NT2/D1 (cell line): ENCODE data around the gene NSD1.

Experiments
- DNase-seq: peaks from one replicate; pipeline ENCODE4 v3.0.0-alpha.2; 2011; ENCODE audit warnings: low read depth, low spot score
- H3K27me3 ChIP-seq: 2 replicates; pipeline ENCODE4 v1.6.0; 2011; ENCODE audit warnings: mild to moderate bottlenecking; ENCODE audit not compliant: insufficient read length, insufficient read depth
- H3K36me3 ChIP-seq: 2 replicates; pipeline ENCODE4 v1.6.1; 2011; ENCODE audit warnings: mild to moderate bottlenecking, low read length, mixed read lengths; ENCODE audit not compliant: insufficient read depth, insufficient read length
- H3K4me1 ChIP-seq: 2 replicates; pipeline ENCODE4 v1.5.1; 2011; ENCODE audit not compliant: insufficient read depth, insufficient read length
- H3K4me3 ChIP-seq: 2 replicates; pipeline ENCODE4 v1.5.1; 2011; ENCODE audit warnings: low read depth; ENCODE audit not compliant: insufficient read length
- H3K9ac ChIP-seq: 2 replicates; pipeline ENCODE4 v1.6.0; 2011; ENCODE audit warnings: low read depth; ENCODE audit not compliant: insufficient read length
- H3K9me3 ChIP-seq: 2 replicates; pipeline ENCODE4 v1.5.1; 2011; ENCODE audit warnings: mild to moderate bottlenecking, low read length; ENCODE audit not compliant: insufficient read depth
- SUZ12 ChIP-seq: IDR thresholded peaks from 2 replicates; pipeline ENCODE4 v1.6.1; 2011; ENCODE audit not compliant: insufficient read length, insufficient read depth; ENCODE audit errors: extremely low read depth
- YY1 ChIP-seq: IDR thresholded peaks from 2 replicates; pipeline ENCODE4 v1.6.1; 2011; ENCODE audit not compliant: insufficient read length, insufficient read depth
- ZNF274 ChIP-seq: IDR thresholded peaks from 2 replicates; pipeline ENCODE4 v1.6.1; 2011; ENCODE audit warnings: mild to moderate bottlenecking, low read depth, low read length

Gene NSD1

DNA sequence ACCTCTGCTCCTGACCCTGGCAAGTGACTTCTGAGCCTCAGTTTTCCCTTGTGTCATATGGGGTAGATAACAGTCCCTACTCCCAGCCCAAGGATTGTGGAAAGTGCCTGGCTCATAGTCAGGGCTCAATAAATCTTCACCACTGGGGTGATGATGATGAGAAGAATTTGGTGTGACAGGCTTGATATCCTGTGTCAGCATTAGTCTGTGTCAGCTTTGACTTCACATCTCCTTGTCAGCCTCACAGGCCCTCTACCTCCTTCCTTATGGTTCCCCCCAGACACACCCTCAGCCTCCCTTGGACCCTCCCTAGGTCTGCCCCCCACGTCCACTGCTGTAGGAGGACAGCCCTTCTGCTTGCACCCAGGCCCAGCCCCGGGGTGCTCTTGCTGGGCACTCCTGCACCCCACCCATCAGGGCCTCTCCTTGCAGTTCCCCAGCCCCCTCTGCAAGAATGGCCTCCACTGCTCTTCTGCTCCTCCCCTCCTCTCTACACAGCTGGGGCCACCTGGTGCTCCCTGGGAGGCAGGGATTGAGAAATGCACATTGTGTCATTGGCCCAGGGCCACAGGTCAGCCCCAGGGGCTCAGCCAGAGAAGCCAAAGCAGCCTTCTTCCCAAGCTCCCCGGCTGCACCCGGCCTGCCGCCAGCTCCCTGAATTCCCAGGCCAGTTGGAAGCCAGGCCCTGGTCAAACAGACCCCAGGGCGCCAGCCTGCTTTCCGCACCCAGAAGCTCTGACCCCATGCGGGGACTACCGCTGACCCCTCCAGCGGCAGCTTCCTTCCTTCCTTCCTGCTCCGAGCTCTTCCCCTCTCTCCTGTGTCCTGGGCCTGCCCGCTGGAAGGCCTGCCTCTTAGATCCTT lies 39.1 kb upstream of the NSD1 start:
- no peak for DNase-seq
- H3K4me3 ChIP-seq: no peak overlapping the region
- H3K9me3 ChIP-seq: no peaks in the 10 kb centered on the region
- peaks cover 21% of the 10 kb centered on the region for H3K4me1 ChIP-seq
- TF ChIP-seq SUZ12 (no peak), ZNF274 (no peak), YY1 (no peak)
- H3K9ac ChIP-seq: peak overlapping the region; percentile 32
- H3K27me3 ChIP-seq: no peaks in the 10 kb centered on the region
- H3K36me3 ChIP-seq: peaks cover 71% of the 10 kb centered on the region

DNA sequence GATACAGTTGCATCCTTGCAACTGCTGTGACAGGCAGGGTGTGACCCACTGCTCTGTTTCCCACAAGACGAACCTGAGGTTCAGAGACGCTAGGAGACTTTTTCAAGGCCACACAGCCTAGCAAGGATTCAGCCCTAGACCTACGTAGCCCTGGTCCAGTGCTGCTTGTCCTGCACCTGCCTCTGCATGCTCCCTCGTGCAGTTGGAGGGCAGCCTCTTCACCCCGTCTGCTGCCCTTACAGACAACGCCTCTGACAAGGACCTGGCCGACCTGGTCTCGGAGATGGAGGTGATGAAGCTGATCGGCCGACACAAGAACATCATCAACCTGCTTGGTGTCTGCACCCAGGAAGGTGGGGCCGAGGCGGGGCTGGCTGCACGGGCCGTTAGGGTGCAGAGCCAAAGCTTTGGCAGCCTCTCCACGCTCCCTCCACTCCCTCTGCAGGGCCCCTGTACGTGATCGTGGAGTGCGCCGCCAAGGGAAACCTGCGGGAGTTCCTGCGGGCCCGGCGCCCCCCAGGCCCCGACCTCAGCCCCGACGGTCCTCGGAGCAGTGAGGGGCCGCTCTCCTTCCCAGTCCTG lies 38.4 kb upstream of the NSD1 start:
- peaks cover 65% of the 10 kb centered on the region for H3K36me3 ChIP-seq
- H3K9me3 ChIP-seq: no peaks in the 10 kb centered on the region
- no peak overlapping the region for H3K4me3 ChIP-seq
- peaks cover 17% of the 10 kb centered on the region for H3K4me1 ChIP-seq
- no peak for TF ChIP-seq ZNF274
- TF ChIP-seq SUZ12: no peak
- TF ChIP-seq YY1: no peak
- no peak for DNase-seq
- H3K27me3 ChIP-seq: no peaks in the 10 kb centered on the region
- no peak overlapping the region for H3K9ac ChIP-seq

DNA sequence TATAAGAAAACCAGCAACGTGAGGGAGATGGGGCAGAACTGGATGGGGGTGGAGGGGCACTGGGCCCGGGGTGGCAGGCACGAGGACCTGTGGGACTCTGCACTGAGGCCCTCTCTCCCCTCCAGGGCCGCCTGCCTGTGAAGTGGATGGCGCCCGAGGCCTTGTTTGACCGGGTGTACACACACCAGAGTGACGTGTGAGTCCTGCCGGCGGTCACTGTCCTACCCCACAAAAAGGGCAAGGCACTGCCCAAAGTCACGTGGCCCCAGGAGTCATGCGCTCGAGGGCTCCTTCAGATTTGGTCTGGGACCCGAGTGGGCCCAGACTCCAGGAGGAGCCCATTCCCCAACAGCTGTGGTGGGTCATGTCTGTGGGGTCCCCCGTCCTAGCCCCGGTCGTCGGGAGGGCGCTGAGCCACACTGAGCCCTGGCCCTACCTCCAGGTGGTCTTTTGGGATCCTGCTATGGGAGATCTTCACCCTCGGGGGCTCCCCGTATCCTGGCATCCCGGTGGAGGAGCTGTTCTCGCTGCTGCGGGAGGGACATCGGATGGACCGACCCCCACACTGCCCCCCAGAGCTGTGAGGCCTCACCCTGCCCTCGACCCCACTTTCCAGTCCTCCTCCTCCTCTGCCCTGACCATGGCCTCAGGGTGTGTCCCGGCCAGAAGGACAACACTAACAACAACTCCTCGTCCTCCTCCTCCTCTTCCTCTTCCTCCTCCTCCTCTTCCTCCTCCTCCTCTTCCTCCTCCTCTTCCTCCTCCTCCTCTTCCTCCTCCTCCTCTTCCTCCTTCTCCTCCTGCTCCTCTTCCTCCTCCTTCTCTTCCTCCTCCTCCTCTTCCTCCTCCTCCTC lies 37.2 kb upstream of the NSD1 start:
- no peak overlapping the region for H3K9ac ChIP-seq

DNA sequence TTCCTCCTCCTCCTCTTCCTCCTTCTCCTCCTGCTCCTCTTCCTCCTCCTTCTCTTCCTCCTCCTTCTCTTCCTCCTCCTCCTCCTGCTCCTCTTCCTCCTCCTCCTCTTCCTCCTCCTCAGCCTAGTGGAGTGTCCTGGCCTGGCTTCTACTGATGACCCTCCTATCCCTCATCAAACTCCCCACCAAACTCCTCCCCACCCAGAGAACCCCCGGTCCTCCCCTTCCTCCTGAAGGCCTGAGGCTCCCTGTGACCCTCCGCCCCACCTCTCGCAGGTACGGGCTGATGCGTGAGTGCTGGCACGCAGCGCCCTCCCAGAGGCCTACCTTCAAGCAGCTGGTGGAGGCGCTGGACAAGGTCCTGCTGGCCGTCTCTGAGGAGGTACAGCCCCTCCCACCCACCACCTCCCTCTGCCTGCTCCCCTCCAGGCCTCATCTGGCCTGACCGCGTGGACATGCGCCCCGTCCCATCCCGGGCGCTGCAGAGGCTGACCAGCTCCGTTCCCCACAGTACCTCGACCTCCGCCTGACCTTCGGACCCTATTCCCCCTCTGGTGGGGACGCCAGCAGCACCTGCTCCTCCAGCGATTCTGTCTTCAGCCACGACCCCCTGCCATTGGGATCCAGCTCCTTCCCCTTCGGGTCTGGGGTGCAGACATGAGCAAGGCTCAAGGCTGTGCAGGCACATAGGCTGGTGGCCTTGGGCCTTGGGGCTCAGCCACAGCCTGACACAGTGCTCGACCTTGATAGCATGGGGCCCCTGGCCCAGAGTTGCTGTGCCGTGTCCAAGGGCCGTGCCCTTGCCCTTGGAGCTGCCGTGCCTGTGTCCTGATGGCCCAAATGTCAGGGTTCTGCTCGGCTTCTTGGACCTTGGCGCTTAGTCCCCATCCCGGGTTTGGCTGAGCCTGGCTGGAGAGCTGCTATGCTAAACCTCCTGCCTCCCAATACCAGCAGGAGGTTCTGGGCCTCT lies 36.3 kb upstream of the NSD1 start:
- peaks cover 17% of the 10 kb centered on the region for H3K4me1 ChIP-seq
- no peak overlapping the region for H3K9ac ChIP-seq
- no peaks in the 10 kb centered on the region for H3K9me3 ChIP-seq
- H3K4me3 ChIP-seq: no peak overlapping the region
- TF ChIP-seq ZNF274 (no peak), YY1 (no peak), SUZ12 (no peak)
- peaks cover 46% of the 10 kb centered on the region for H3K36me3 ChIP-seq
- DNase-seq: no peak
- no peaks in the 10 kb centered on the region for H3K27me3 ChIP-seq

More for the DNA sequence above, 37.2 kb upstream of the NSD1 start:
- Histone ChIP-seq H3K9me3 (no peaks in the 10 kb centered on the region), H3K4me3 (no peak overlapping the region), H3K4me1 (peaks cover 17% of the 10 kb centered on the region), H3K36me3 (peaks cover 54% of the 10 kb centered on the region), H3K27me3 (no peaks in the 10 kb centered on the region)
- TF ChIP-seq ZNF274 (no peak), SUZ12 (no peak)
- no peak for DNase-seq

DNA sequence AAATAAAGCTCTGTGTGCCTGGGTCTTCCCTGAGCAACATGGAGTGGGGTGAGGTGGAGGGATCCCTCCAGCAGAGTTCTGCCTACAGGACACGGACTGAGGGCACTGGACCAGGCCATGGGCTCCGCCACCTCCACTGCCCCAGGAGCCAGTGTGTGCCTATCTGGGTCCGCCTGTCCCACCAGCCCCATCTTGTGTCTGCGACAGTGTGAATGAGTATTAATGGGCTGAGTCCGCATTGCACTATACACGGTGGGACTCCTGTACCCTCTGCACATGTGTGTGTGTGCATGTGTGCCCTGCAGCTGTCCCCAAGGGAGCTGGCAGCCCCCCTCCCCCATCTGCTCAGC lies 35.5 kb upstream of the NSD1 start:
- H3K9ac ChIP-seq: peak overlapping the region; percentile 26
- no peak for DNase-seq
- H3K9me3 ChIP-seq: no peaks in the 10 kb centered on the region
- peaks cover 38% of the 10 kb centered on the region for H3K36me3 ChIP-seq
- no peaks in the 10 kb centered on the region for H3K27me3 ChIP-seq
- TF ChIP-seq YY1 (no peak), SUZ12 (no peak), ZNF274 (no peak)
- H3K4me1 ChIP-seq: peaks cover 14% of the 10 kb centered on the region
- no peak overlapping the region for H3K4me3 ChIP-seq

DNA sequence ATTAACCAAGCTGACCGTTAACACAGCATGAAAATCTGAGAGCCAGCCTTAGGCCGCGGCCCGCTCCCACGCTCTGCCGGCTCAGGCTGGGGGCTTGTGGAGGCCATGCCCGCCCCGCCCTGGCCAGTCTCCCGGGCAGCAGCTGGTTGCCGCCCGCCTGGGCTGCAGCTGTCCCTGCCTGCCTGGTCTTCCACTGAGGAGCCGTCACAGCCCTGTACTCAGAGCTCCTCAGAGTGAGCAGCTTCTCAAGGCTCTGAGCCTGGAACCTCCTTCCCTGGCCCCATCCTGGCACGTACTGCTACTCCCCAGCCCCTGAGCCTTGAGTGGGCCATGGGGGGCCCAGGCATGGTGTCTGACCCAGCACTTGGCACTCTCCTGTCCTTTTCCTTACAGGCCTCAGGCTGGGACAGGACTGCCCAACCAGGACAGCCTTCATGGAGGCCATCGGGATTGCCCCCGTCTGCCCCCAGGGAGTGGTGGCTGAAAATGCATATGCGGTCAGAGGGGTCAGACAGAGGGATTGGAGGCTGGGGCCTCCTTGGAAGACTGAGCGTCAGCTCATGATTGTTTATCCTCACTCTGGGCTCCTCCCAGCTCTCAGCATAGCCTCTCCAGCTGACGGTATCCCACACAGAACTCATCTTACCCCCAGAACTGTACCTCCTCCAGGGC lies 35.0 kb upstream of the NSD1 start:
- Histone ChIP-seq H3K9me3 (no peaks in the 10 kb centered on the region), H3K4me1 (peaks cover 14% of the 10 kb centered on the region), H3K9ac (peak overlapping the region; percentile 32), H3K27me3 (no peaks in the 10 kb centered on the region), H3K4me3 (no peak overlapping the region), H3K36me3 (peaks cover 33% of the 10 kb centered on the region)
- TF ChIP-seq SUZ12 (no peak), YY1 (no peak), ZNF274 (no peak)
- no peak for DNase-seq
